GM18907 (cell line): ENCODE measurements around the gene FBXL15.
"Not testable (repeated sequence)": the region's sequence is repeated elsewhere in the genome, so short reads cannot be mapped to it uniquely, and the experiment has no call there.

ENCODE experiments used
- ATAC-seq: cut with Tn5 transposase; IDR thresholded peaks from one replicate; pipeline ENCODE4 v1.9.1; 2021; ENCODE audit warnings: mild to moderate bottlenecking, moderate library complexity; ENCODE audit not compliant: unreplicated experiment

FBXL15 gene

GRCh38 chr10:102452672-102453340, 32.2 kb downstream of the FBXL15 start:
- no peak for ATAC-seq

- ATAC-seq: no peak
Observed at GRCh38 chr10:102453502-102453901, 32.9 kb downstream of the FBXL15 start.

- ATAC-seq: not testable (repeated sequence)
Observed at GRCh38 chr10:102454662-102455487, 34.2 kb downstream of the FBXL15 start.

- ATAC-seq: no peak
Observed at GRCh38 chr10:102455893-102456471, 35.3 kb downstream of the FBXL15 start.

- no peak for ATAC-seq
Observed at GRCh38 chr10:102457591-102458150, 37.0 kb downstream of the FBXL15 start.

GRCh38 chr10:102458656-102459055, 38.0 kb downstream of the FBXL15 start:
- no peak for ATAC-seq

GRCh38 chr10:102460836-102461186, 40.2 kb downstream of the FBXL15 start:
- peak; percentile 24 for ATAC-seq

- ATAC-seq: peak; percentile 82
Observed at GRCh38 chr10:102461187-102462054, 40.8 kb downstream of the FBXL15 start.

GRCh38 chr10:102462512-102463054, 41.9 kb downstream of the FBXL15 start:
- ATAC-seq: no peak

- ATAC-seq: no peak
Observed at GRCh38 chr10:102463983-102464382, 43.3 kb downstream of the FBXL15 start.

- ATAC-seq: no peak
Observed at GRCh38 chr10:102465466-102465865, 44.8 kb downstream of the FBXL15 start.

- no peak for ATAC-seq
Observed at GRCh38 chr10:102467318-102467717, 46.7 kb downstream of the FBXL15 start.

- no peak for ATAC-seq
Observed at GRCh38 chr10:102467971-102468438, 47.4 kb downstream of the FBXL15 start.

- no peak for ATAC-seq
Observed at GRCh38 chr10:102468683-102469082, 48.0 kb downstream of the FBXL15 start.

- no peak for ATAC-seq
Observed at GRCh38 chr10:102470579-102471546, 50.2 kb downstream of the FBXL15 start.
